HG03025 (cell line): ENCODE data around the gene ZIC1.

Source experiments
- ATAC-seq: cut with Tn5 transposase; IDR thresholded peaks from one replicate; pipeline ENCODE4 v1.9.1; 2021; ENCODE audit warnings: mild to moderate bottlenecking, moderate library complexity; ENCODE audit not compliant: unreplicated experiment, low FRiP score

The ZIC1 gene

GRCh38 chr3:147419781-147420224 lies 10.6 kb downstream of the ZIC1 start:
- no peak for ATAC-seq

- no peak for ATAC-seq
Measured at GRCh38 chr3:147420353-147421183, 11.4 kb downstream of the ZIC1 start.

GRCh38 chr3:147421184-147421912 lies 12.2 kb downstream of the ZIC1 start:
- no peak for ATAC-seq

GRCh38 chr3:147422196-147422595 lies 13.0 kb downstream of the ZIC1 start:
- ATAC-seq: no peak

- no peak for ATAC-seq
Measured at GRCh38 chr3:147422601-147423536, 13.7 kb downstream of the ZIC1 start.

GRCh38 chr3:147423537-147423797 lies 14.3 kb downstream of the ZIC1 start:
- ATAC-seq: no peak

GRCh38 chr3:147423798-147424580 lies 14.8 kb downstream of the ZIC1 start:
- ATAC-seq: no peak

- ATAC-seq: no peak
Measured at GRCh38 chr3:147424581-147425387, 15.6 kb downstream of the ZIC1 start.

- no peak for ATAC-seq
Measured at GRCh38 chr3:147425388-147425850, 16.3 kb downstream of the ZIC1 start.

GRCh38 chr3:147426931-147427330 lies 17.8 kb downstream of the ZIC1 start:
- ATAC-seq: no peak

- no peak for ATAC-seq
Measured at GRCh38 chr3:147427746-147428145, 18.6 kb downstream of the ZIC1 start.

- ATAC-seq: no peak
Measured at GRCh38 chr3:147428326-147428725, 19.2 kb downstream of the ZIC1 start.

- ATAC-seq: no peak
Measured at GRCh38 chr3:147428754-147429153, 19.6 kb downstream of the ZIC1 start.

GRCh38 chr3:147431751-147432150 lies 22.6 kb downstream of the ZIC1 start:
- ATAC-seq: no peak

- no peak for ATAC-seq
Measured at GRCh38 chr3:147447224-147447623, 38.1 kb downstream of the ZIC1 start.

GRCh38 chr3:147449669-147450068 lies 40.5 kb downstream of the ZIC1 start:
- no peak for ATAC-seq

GRCh38 chr3:147458995-147459704 lies 50.0 kb downstream of the ZIC1 start:
- ATAC-seq: no peak

GRCh38 chr3:147462856-147463255 lies 53.7 kb downstream of the ZIC1 start:
- ATAC-seq: no peak
